ENCODE data around the gene EIF2S3B. TPM values are rescaled to one million over a fixed set of nuclear protein-coding genes. Genes with fewer than 3 reads are reported as not detected.

The EIF2S3B gene
- total RNA-seq, 1 donor from 2014 or later, result 1.8 TPM

DNA sequence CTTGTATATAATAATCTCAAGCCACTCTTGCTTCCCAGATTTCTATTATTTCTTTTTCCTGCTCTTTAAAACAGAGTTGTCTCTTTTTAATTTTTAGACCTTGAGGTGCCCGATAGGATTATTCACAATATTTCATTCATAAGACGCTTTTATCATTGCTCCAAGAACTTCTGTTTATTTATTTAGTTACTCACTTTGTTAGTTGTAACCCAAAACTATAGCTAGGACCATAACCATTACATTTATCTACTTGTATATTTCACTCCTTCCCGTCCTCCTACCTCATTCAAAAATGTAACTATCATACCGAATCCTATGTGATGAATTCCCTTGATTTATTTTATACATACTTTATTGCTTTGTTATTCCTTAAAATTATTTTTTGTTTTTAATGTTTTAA is 7.1 kb downstream of the EIF2S3B start:
- Histone ChIP-seq H3F3A (ENCODE audit: low read depth) (no peaks in the 10 kb centered on the region), H3K27me3 (no peaks in the 10 kb centered on the region), H3K4me2 (no peak overlapping the region), H3K79me2 (ENCODE audit: low read depth) (no peaks in the 10 kb centered on the region), H3K4me3 (no peak overlapping the region), H3K9me3 (ENCODE audit: low read depth) (no peaks in the 10 kb centered on the region), H2AFZ (replicated peaks) (no peak overlapping the region), H3K9ac (no peak overlapping the region), H3K27ac (no peak overlapping the region), H4K20me1 (ENCODE audit: low read depth) (no peaks in the 10 kb centered on the region), H3K36me3 (no peaks in the 10 kb centered on the region), H3K4me1 (no peaks in the 10 kb centered on the region)
- no peak for TF ChIP-seq CTCF (IDR thresholded peaks at IDR 0.05)
- no peak for TF ChIP-seq EZH2phosphoT487 (IDR thresholded peaks at IDR 0.05)
- no peak for TF ChIP-seq EZH2 (IDR thresholded peaks at IDR 0.05)
- Mint-ChIP-seq H3K27me3 (ENCODE audit: insufficient read depth, low read depth) (no peaks in the 10 kb centered on the region), H3K36me3 (no peaks in the 10 kb centered on the region), H3K4me3 (no peak overlapping the region), H3K4me1 (no peaks in the 10 kb centered on the region), H3K9me3 (no peaks in the 10 kb centered on the region), H3K27ac (no peak overlapping the region)
- no peak for DNase-seq (ENCODE audit: low spot score)

DNA sequence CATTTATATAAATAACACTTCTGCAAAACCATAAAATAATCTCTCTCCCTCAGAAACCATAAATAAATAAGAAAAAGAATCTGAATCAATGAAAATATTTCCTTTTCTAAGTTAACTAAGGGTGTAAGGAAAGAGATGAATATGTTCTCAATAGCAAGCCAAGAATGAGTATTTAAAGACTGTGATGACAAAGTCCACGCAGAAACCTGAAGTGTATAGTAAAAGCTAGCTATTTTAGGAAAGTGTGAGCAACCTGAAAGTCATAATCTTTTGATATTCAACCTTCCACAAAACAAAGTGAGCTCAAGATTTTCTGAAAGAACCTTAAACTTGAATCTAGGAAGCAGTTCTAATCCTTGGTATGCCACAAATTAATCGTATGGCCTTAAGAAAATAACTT is 15.9 kb downstream of the EIF2S3B start:
- no peak overlapping the region for H3K9ac ChIP-seq
- Mint-ChIP-seq H3K27ac (no peak overlapping the region), H3K27me3 (ENCODE audit: insufficient read depth, low read depth) (no peaks in the 10 kb centered on the region), H3K4me1 (no peaks in the 10 kb centered on the region), H3K36me3 (no peaks in the 10 kb centered on the region), H3K9me3 (no peaks in the 10 kb centered on the region), H3K4me3 (no peak overlapping the region)
- no peaks in the 10 kb centered on the region for H3K27me3 ChIP-seq
- no peaks in the 10 kb centered on the region for H4K20me1 ChIP-seq (ENCODE audit: low read depth)
- H2AFZ ChIP-seq (replicated peaks), result no peak overlapping the region
- H3K36me3 ChIP-seq, result no peaks in the 10 kb centered on the region
- no peak overlapping the region for H3K4me2 ChIP-seq
- no peaks in the 10 kb centered on the region for H3F3A ChIP-seq (ENCODE audit: low read depth)
- H3K79me2 ChIP-seq (ENCODE audit: low read depth), result no peaks in the 10 kb centered on the region
- H3K9me3 ChIP-seq (ENCODE audit: low read depth), result no peaks in the 10 kb centered on the region
- no peaks in the 10 kb centered on the region for H3K4me1 ChIP-seq
- H3K4me3 ChIP-seq, result no peak overlapping the region
- DNase-seq (ENCODE audit: low spot score), result no peak
- TF ChIP-seq EZH2phosphoT487 (IDR thresholded peaks at IDR 0.05) (no peak), EZH2 (IDR thresholded peaks at IDR 0.05) (no peak), CTCF (IDR thresholded peaks at IDR 0.05) (no peak)
- H3K27ac ChIP-seq, result no peak overlapping the region

DNA sequence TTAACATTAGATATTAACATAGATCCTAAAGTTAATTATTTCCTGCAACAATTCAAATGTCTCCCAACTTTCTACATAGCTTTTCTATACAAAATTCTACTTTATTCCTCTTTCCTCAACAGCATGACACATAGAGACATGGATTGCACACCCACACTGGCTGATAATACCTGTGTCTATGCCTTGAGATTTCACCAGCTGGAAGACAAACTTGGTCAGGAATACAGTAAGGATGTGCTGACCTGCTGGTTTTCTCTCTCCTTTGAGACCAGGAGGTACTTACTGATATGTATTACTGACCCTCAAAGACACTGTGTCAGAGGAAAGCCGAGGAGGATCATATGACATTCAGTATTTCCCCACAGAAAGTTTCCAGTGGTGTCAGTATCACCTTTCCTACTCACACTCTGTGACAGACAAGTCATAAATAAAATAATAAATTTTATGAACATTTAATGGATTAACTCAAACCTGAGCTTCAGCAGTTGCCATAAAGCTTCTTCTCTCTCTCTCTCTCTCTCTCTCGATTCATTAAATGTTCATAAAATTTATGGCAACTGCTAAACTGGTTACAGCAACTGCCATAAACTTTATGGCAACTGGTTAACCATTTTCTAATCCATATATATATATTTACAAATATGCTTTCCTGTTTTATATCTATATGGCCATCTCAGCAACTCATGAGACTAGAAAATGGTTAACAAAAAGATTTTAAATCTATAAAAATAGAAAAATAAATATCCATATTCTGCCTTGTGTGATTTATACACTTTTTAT is 22.7 kb downstream of the EIF2S3B start:
- Histone ChIP-seq H3K79me2 (ENCODE audit: low read depth) (no peaks in the 10 kb centered on the region), H3K27ac (no peak overlapping the region), H3K4me2 (no peak overlapping the region), H3K9me3 (ENCODE audit: low read depth) (no peaks in the 10 kb centered on the region), H3K27me3 (no peaks in the 10 kb centered on the region), H4K20me1 (ENCODE audit: low read depth) (no peaks in the 10 kb centered on the region), H3K9ac (no peak overlapping the region), H3K4me3 (no peak overlapping the region), H3K4me1 (no peaks in the 10 kb centered on the region), H3K36me3 (no peaks in the 10 kb centered on the region), H2AFZ (replicated peaks) (no peak overlapping the region), H3F3A (ENCODE audit: low read depth) (no peaks in the 10 kb centered on the region)
- Mint-ChIP-seq H3K4me1 (no peaks in the 10 kb centered on the region), H3K9me3 (no peaks in the 10 kb centered on the region), H3K27me3 (ENCODE audit: insufficient read depth, low read depth) (no peaks in the 10 kb centered on the region), H3K4me3 (no peak overlapping the region), H3K36me3 (no peaks in the 10 kb centered on the region), H3K27ac (no peak overlapping the region)
- no peak for DNase-seq (ENCODE audit: low spot score)
- TF ChIP-seq EZH2phosphoT487 (IDR thresholded peaks at IDR 0.05) (no peak), EZH2 (IDR thresholded peaks at IDR 0.05) (no peak), CTCF (IDR thresholded peaks at IDR 0.05) (no peak)
